ENCODE data around the gene ALOX5. TPM values are rescaled to one million over a fixed set of nuclear protein-coding genes. Genes with fewer than 3 reads are reported as not detected.

The ALOX5 gene
- total RNA-seq, 1 experiment from 2014 or later, result 6.1 TPM

DNA sequence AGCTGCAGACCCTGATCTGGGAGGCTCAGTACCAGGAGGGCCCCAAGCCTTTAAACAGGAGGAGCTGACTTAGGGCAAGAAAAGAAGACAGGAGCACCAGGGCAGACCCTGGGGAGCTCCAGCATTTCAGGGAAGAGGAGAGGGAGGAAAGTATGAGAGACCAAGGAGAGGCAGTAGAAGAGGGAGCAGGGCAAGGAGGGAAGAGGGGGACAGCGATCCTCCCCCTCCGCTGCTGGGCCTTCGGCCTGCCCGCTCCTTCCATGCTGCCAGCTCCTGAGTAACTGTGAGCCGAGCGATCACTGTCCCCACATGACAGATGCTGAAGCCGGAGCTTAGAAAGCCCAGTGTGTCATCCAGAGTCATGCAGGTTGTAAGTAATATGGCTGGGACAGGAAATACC, 65.9 kb downstream of the ALOX5 start (continued):
- TF ChIP-seq, protein P1, sequence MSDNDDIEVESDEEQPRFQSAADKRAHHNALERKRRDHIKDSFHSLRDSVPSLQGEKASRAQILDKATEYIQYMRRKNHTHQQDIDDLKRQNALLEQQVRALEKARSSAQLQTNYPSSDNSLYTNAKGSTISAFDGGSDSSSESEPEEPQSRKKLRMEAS (IDR thresholded peaks at IDR 0.05), result no peak
- no peak for TF ChIP-seq CBX3 (IDR thresholded peaks at IDR 0.05; ENCODE audit: low read depth)
- TF ChIP-seq ZFX (IDR thresholded peaks at IDR 0.05), result no peak
- no peak for TF ChIP-seq JUND (IDR thresholded peaks at IDR 0.05)
- TF ChIP-seq EZH2phosphoT487 (IDR thresholded peaks at IDR 0.05; ENCODE audit: borderline replicate concordance), result no peak
- TF ChIP-seq EZH2 (IDR thresholded peaks at IDR 0.05), result no peak
- no peak for TF ChIP-seq EGR1 (IDR thresholded peaks at IDR 0.05; ENCODE audit: low read depth)
- TF ChIP-seq POLR2A (IDR thresholded peaks at IDR 0.05; ENCODE audit: borderline replicate concordance, extremely low read depth, insufficient read depth, insufficient read length), result no peak
- no peak for TF ChIP-seq ZNF274 (IDR thresholded peaks at IDR 0.05; ENCODE audit: low read depth, low read length)
- no peak for TF ChIP-seq ATF3 (IDR thresholded peaks at IDR 0.05)

GRCh38 chr10:45440511-45441062, 66.6 kb downstream of the ALOX5 start:
- intact Hi-C loops (cut with micrococcal nuclease), result no loop called here
- no peaks in the 10 kb centered on the region for H4K20me1 ChIP-seq (ENCODE audit: insufficient read depth)
- RAD21 ChIA-PET (ENCODE audit: low non-redundant PET in 1 of 2, low total read pairs in 2 of 2, uncharacterized antibody in 2 of 2, unreplicated experiment in 2 of 2), result no interaction called here
- no peak overlapping the region for H2AFZ ChIP-seq (ENCODE audit: low read depth, low read length, poor library complexity, severe bottlenecking)
- BruUV-seq (replicated peaks), result no TSS peak
- H3K27me3 ChIP-seq (ENCODE audit: insufficient read depth, low read length), result no peaks in the 10 kb centered on the region
- ATAC-seq (no peak), DNase-seq (ENCODE audit: low read depth, low spot score) (no peak)
- POLR2A ChIA-PET, result no interaction called here
- H3K9ac ChIP-seq (ENCODE audit: low read length), result no peak overlapping the region
- no peaks in the 10 kb centered on the region for H3K36me3 ChIP-seq (ENCODE audit: control insufficient read depth in 1 of 2, insufficient read depth in 2 of 2, low read length in 2 of 2)
- H3K4me1 ChIP-seq (ENCODE audit: control insufficient read depth in 1 of 2, insufficient read depth in 2 of 2, low read length in 2 of 2), result no peaks in the 10 kb centered on the region
- H3K4me3 ChIP-seq (replicated peaks in 1 of 2; ENCODE audit: low read depth in 1 of 2, low read length in 2 of 2), result no peak overlapping the region
- no peak for TF ChIP-seq YY1 (IDR thresholded peaks at IDR 0.05; ENCODE audit: extremely low read depth, insufficient replicate concordance, low read depth, low read length)
- TF ChIP-seq CBX3 (IDR thresholded peaks at IDR 0.05; ENCODE audit: low read depth), result no peak
- no peak for TF ChIP-seq REST (IDR thresholded peaks at IDR 0.05; ENCODE audit: low read depth)
- TF ChIP-seq EGR1 (IDR thresholded peaks at IDR 0.05; ENCODE audit: low read depth), result no peak
- TF ChIP-seq, protein P1 (IDR thresholded peaks at IDR 0.05), result no peak
- TF ChIP-seq RAD21 (IDR thresholded peaks at IDR 0.05; ENCODE audit: low read depth), result no peak
- no peak for TF ChIP-seq POLR2A (IDR thresholded peaks at IDR 0.05; ENCODE audit: borderline replicate concordance, extremely low read depth, insufficient read depth, insufficient read length)
- no peak for TF ChIP-seq FOSL1 (IDR thresholded peaks at IDR 0.05; ENCODE audit: low read depth)
- TF ChIP-seq EZH2phosphoT487 (IDR thresholded peaks at IDR 0.05; ENCODE audit: borderline replicate concordance), result no peak
- no peak for TF ChIP-seq CEBPB (IDR thresholded peaks at IDR 0.05; ENCODE audit: low read depth)
- TF ChIP-seq, protein P2, sequence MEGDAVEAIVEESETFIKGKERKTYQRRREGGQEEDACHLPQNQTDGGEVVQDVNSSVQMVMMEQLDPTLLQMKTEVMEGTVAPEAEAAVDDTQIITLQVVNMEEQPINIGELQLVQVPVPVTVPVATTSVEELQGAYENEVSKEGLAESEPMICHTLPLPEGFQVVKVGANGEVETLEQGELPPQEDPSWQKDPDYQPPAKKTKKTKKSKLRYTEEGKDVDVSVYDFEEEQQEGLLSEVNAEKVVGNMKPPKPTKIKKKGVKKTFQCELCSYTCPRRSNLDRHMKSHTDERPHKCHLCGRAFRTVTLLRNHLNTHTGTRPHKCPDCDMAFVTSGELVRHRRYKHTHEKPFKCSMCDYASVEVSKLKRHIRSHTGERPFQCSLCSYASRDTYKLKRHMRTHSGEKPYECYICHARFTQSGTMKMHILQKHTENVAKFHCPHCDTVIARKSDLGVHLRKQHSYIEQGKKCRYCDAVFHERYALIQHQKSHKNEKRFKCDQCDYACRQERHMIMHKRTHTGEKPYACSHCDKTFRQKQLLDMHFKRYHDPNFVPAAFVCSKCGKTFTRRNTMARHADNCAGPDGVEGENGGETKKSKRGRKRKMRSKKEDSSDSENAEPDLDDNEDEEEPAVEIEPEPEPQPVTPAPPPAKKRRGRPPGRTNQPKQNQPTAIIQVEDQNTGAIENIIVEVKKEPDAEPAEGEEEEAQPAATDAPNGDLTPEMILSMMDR (IDR thresholded peaks at IDR 0.05 in 2 of 3, conservative IDR thresholded peaks at IDR 0.05 in 1 of 3; ENCODE audit: borderline replicate concordance in 1 of 3, insufficient read depth in 1 of 3, low read depth in 2 of 3, low read length in 2 of 3), result no peak
- TF ChIP-seq EZH2 (IDR thresholded peaks at IDR 0.05), result no peak
- H3K27ac ChIP-seq (ENCODE audit: low read depth, low read length), result no peak overlapping the region
- CTCF ChIA-PET, result no interaction called here
- no peaks in the 10 kb centered on the region for H3K9me2 ChIP-seq (ENCODE audit: insufficient read depth)
- H3K4me2 ChIP-seq (ENCODE audit: low read length), result no peak overlapping the region
- no peaks in the 10 kb centered on the region for H3K9me3 ChIP-seq (ENCODE audit: control insufficient read depth in 1 of 2, insufficient read depth in 1 of 2, low read depth in 1 of 2, low read length in 2 of 2)
- H3K79me2 ChIP-seq (ENCODE audit: insufficient read depth, low read length), result no peaks in the 10 kb centered on the region

Data from HCT116 (cell line).